Measurements from ENCODE around the gene ZDHHC7.

Gene ZDHHC7

GRCh38 chr16:85018529-85019236 is 7.3 kb upstream of the ZDHHC7 start:
- DNase-seq (ENCODE audit: low read depth) = no peak

GRCh38 chr16:85017633-85018032 is 6.3 kb upstream of the ZDHHC7 start:
- DNase-seq (ENCODE audit: low read depth) = no peak

DNA sequence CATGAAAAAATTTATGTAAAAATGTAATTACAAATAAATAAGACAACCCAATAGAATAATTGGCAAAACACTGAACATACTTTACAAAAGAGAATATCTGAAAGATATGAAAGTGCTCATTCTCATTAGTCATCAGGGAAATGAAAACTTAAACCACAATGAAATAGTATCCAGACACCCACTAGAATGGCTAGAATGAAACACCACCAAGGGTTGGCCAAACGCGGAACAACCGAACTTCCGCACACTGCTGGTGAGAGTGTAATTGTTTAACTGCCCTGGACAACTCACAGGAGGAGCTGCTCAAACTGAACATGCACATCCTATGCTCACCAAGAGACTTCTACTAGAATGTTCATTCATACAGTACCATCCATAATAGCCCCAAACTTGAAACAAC is 5.8 kb upstream of the ZDHHC7 start:
- DNase-seq (ENCODE audit: low read depth) = no peak

DNA sequence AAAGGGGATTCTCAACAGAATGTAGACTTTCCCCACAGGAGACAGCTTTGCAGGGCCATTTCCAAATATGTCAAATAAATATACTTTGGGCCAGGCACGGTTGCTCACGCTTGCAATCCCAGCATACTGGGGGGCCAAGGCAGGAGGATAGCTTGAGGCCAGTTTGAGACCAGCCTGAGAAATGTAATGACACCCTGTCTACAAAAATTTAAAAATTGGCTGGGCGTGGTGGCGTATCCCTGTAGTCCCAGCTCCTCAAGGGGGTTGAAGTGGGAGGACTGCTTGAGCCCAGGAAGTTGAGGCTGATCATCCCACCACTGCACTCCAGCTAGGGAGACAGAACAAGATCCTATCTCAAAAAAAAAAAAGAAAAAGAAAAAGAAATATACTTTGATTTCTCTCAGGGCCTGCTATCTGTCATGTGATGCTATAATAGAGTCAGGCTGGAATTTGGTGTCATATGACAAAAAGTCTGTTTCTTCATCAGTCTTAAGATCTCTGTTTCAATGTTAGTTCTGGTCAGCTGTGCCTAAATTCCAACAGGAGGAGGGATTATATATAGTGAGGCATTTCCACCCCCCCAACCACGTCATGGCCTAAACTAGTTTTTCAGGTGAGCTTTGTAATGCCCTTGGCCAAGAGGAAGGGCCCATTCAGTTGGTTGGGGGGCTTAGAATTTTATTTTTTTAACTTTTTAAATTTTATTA is 4.3 kb upstream of the ZDHHC7 start:
- DNase-seq (ENCODE audit: low read depth) = no peak

DNA sequence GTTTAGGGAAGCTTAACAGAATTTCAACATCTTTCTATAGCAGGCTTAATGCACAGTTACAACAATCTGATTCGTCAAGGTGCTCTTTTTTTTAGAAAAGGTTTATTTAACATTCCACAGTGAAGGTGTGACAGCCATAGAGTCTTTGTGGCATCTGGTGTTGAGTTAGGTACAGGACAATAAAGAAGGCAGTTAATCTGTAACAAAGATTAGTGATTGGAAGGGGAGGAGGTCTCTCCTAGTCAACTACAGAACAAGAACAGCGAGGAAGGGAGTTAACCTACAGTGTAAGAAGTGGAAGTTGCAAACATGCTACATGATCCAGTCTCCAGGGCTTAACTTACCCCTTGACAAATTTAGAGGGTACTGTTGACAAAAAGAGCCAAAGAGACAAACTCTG is 3.0 kb upstream of the ZDHHC7 start:
- no peak for DNase-seq (ENCODE audit: low read depth)

- no peak for DNase-seq (ENCODE audit: low read depth)
Measured at GRCh38 chr16:85011846-85012284, 530 bp upstream of the ZDHHC7 start.

DNA sequence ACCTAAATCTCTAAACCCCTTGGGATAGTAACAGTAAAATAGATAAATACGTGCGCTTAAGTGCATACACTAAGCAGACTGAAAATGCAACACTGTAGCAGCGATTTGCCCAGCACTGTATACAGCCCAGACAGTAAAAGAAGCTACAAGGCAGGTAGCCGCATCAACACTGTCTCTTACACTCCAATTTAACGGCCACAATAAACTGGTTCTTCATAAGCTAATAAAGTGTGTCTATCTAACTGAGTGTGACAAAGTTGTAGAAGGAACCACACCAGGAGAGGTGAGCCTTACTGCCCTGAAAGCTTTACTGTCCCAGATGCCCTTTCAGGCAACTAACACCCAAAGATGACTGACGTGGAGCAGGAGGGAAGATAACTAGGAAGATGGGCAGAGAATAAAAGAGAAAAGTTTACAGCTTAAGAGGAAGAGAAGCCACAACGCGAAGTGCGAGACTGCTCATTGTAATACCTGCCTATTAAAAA is 847 bp downstream of the ZDHHC7 start:
- no peak for DNase-seq (ENCODE audit: low read depth)

GRCh38 chr16:85008271-85008670 is 3.1 kb downstream of the ZDHHC7 start:
- DNase-seq (ENCODE audit: low read depth) = no peak

DNA sequence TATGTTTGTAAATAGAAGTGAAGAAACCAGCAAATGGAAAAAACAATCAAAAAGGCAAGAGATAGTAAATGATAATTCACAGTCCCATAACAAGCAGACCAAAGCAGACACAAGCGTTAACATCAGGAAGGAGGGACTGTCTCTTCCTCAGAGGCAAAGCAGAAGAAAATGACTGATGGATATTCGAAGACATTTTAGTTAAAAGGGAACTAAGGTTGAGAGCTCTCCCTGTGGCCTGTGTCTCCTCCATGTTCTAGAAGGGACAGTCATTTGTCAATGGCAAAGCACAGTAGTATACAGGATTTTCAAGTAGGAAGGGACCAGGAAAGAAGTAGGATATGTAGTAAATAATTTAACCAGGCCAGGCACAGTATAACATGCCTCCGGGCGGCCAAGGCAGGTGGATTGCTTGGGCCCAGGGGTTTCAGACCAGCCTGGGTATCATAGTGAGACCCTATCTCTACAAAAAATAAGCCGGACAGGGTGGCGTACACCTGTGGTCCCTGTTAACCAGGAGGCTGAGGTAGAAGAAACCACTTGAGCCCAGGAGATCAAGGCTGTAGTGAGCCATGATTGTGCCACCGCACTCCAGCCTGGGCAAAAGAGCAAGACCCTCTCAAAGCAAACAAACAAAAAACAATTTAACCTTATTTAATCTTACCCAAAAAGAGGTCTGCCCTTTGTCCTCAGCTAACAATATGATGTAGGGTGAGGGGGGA is 3.7 kb downstream of the ZDHHC7 start:
- no peak for DNase-seq (ENCODE audit: low read depth)

GRCh38 chr16:85006639-85007038 is 4.7 kb downstream of the ZDHHC7 start:
- DNase-seq (ENCODE audit: low read depth) = no peak

- no peak for DNase-seq (ENCODE audit: low read depth)
Measured at GRCh38 chr16:85005285-85006069, 5.9 kb downstream of the ZDHHC7 start.

GRCh38 chr16:85004587-85005205 is 6.6 kb downstream of the ZDHHC7 start:
- no peak for DNase-seq (ENCODE audit: low read depth)

GRCh38 chr16:85003725-85004586 is 7.4 kb downstream of the ZDHHC7 start:
- DNase-seq (ENCODE audit: low read depth) = no peak

- DNase-seq (ENCODE audit: low read depth) = no peak
Measured at GRCh38 chr16:85003076-85003475, 8.3 kb downstream of the ZDHHC7 start.

GRCh38 chr16:85002608-85003007 is 8.7 kb downstream of the ZDHHC7 start:
- no peak for DNase-seq (ENCODE audit: low read depth)

- DNase-seq (ENCODE audit: low read depth) = no peak
Measured at GRCh38 chr16:85002099-85002541, 9.2 kb downstream of the ZDHHC7 start.

DNA sequence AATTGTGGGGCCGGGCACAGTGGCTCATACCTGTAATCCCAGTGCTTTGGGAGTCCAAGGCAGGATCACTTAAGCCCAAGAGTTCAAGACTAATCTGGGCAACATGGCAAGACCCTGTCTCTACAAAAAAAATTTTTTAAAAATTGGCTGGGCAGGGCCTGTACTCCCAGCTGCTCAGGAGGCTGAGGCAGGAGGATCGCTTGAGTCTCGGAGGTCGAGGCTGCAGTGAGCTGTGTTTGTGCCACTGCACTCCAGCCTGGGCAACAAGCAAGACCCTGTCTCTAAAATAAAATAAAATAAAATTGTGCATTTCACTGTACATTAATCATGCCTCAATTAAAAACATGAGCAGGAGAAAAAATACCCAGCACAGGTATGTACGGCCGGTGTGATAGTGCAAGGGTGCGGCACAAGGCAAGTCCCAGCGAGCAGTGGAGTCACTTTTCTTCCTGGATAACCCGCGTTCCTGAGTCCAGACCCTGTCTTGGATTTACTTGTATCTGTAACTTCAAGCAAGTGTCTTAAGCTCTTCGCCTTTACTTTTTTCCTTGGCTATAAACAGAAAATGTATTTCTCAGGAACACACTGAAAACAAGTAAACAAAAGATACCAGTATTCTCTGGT is 11.4 kb downstream of the ZDHHC7 start:
- no peak for DNase-seq (ENCODE audit: low read depth)

GRCh38 chr16:84999200-84999599 is 12.1 kb downstream of the ZDHHC7 start:
- no peak for DNase-seq (ENCODE audit: low read depth)

DNA sequence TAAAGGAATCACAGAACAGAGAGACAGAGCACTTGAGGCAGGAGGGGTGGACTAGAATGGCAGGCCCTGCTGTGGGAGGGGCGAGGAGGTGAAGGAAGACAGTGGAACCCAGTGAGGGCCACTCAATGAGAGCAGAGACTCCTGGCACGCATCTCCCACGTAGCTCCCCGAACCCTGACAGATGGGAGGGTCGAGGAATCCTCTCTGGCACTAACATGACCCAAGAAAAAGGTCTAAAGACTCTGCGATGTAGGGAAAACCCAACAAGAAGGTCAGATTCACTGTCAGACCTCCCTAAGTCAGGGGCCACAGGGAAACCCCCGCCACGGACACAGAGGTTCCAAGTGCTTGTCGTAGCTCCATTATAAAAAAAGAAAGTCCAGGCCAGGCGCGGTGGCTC is 15.0 kb downstream of the ZDHHC7 start:
- no peak for DNase-seq (ENCODE audit: low read depth)

DNA sequence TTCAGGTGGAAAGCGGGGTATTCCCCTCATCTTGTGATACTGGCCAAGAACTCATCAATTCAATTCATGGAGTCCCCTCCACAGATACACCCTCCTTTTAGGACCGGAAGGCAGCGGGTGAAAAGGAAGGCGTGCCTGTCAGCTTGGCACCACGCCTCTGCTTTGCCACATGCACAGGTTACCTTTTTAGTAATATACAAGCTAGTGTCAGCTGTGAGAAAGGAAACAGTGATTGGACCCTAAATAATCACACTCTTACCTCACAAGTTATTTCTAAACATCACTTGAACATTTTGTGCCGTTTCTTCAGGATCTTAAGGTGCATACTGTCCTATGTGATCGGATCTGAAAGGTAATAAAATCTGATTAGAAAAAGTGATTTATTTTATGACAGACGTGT is 15.7 kb downstream of the ZDHHC7 start:
- DNase-seq (ENCODE audit: low read depth) = no peak

Measured in stimulated activated CD8-positive, alpha-beta memory T cell treated with anti-CD3 and anti-CD28 coated beads, Interleukin-7, amount 100 ng/mL, for 24 hours (primary cell).